Smooth muscle cell (in vitro differentiated cells): ENCODE measurements around the gene HEPN1. TPM values are rescaled to one million over a fixed set of nuclear protein-coding genes. Genes with fewer than 3 reads are reported as not detected.
A peak's percentile ranks its signal among the peaks of the same experiment; 100 is the strongest.

Source experiments
- DNase-seq: peaks from one replicate; lab custom pipeline; 2025; ENCODE audit not compliant: unreplicated experiment; lab: John Stamatoyannopoulos, UW
- H2AFZ ChIP-seq: fragments of 200-600 bp; sonication (generic); 2 replicates; pipeline ENCODE4 v1.6.0; 2016; ENCODE audit warnings: antibody characterized with exemption, low read depth, mild to moderate bottlenecking
- H3F3A ChIP-seq: fragments of 200-600 bp; sonication (generic); 2 replicates; pipeline ENCODE4 v1.6.0; 2017; ENCODE audit warnings: antibody characterized with exemption, low read depth
- H3K27ac ChIP-seq: fragments of 200-600 bp; sonication (generic); 2 replicates; pipeline ENCODE4 v1.5.1; 2016; ENCODE audit warnings: low read depth, mild to moderate bottlenecking
- H3K27me3 ChIP-seq: fragments of 200-600 bp; sonication (generic); 2 replicates; pipeline ENCODE4 v1.6.1; 2016; ENCODE audit warnings: low read depth, mild to moderate bottlenecking
- H3K36me3 ChIP-seq: fragments of 200-600 bp; sonication (generic); 2 replicates; pipeline ENCODE4 v1.5.1; 2016; ENCODE audit warnings: low read depth
- H3K4me1 ChIP-seq: fragments of 200-600 bp; sonication (generic); 2 replicates; pipeline ENCODE4 v1.5.1; 2016; ENCODE audit warnings: low read depth
- H3K4me2 ChIP-seq: fragments of 200-600 bp; sonication (generic); 2 replicates; pipeline ENCODE4 v1.6.0; 2016; ENCODE audit warnings: mild to moderate bottlenecking
- H3K4me3 ChIP-seq: fragments of 200-600 bp; sonication (generic); 2 replicates; pipeline ENCODE4 v1.5.1; 2016; ENCODE audit warnings: mild to moderate bottlenecking
- H3K79me2 ChIP-seq: fragments of 200-600 bp; sonication (generic); 2 replicates; pipeline ENCODE4 v1.6.0; 2016; ENCODE audit warnings: low read depth, mild to moderate bottlenecking
- H3K9ac ChIP-seq: fragments of 200-600 bp; sonication (generic); 2 replicates; pipeline ENCODE4 v1.6.0; 2016; ENCODE audit warnings: low read depth
- H3K9me3 ChIP-seq: fragments of 200-600 bp; sonication (generic); replicated peaks from 2 replicates; pipeline ENCODE4 v1.5.1; 2016; ENCODE audit warnings: low read depth
- H4K20me1 ChIP-seq: fragments of 200-600 bp; sonication (generic); 2 replicates; pipeline ENCODE4 v1.6.0; 2016; ENCODE audit warnings: low read depth
- CTCF ChIP-seq: fragments of 200-600 bp; sonication (generic); IDR thresholded peaks from 2 replicates; pipeline ENCODE4 v1.5.1; 2017; ENCODE audit warnings: borderline replicate concordance, mild to moderate bottlenecking, antibody characterized with exemption; ENCODE audit not compliant: insufficient read depth, poor library complexity, severe bottlenecking
- WGBS: methylation state at CpG from one replicate; pipeline ENCODE4 v1.1.7; 2016; ENCODE audit warnings: low lambda C conversion rate; 5-methylcytosine and 5-hydroxymethylcytosine counted together
- polyA plus RNA-seq: library from polyadenylated mRNA; unstranded; fragments of >200 nt; fragmentation: Nextera tagmentation; extraction: Ambion mirVana; gene quantifications from 2 replicates; pipeline ENCODE4 v1.2.1, GENCODE V29; 2016
- total RNA-seq: library from RNA; depleted of rRNA; stranded (reverse); fragments of >200 nt; gene quantifications from 2 replicates; pipeline ENCODE4 v1.2.3, GENCODE V29; 2014

HEPN1 gene
- total and polyA plus RNA-seq, 2 experiments from 2014 or later = not detected

- Histone ChIP-seq H3K4me1 (no peaks in the 10 kb centered on the region), H4K20me1 (no peaks in the 10 kb centered on the region), H3K9me3 (no peaks in the 10 kb centered on the region), H3F3A (peaks cover 4% of the 10 kb centered on the region), H2AFZ (no peak overlapping the region), H3K9ac (no peak overlapping the region), H3K27ac (no peak overlapping the region), H3K4me3 (no peak overlapping the region), H3K36me3 (no peaks in the 10 kb centered on the region), H3K4me2 (no peak overlapping the region), H3K27me3 (no peaks in the 10 kb centered on the region), H3K79me2 (no peaks in the 10 kb centered on the region)
- TF ChIP-seq CTCF = no peak
- 85% methylated on average over 15 of the region's 16 CpGs for WGBS
- no peak for DNase-seq
Observed at GRCh38 chr11:124896071-124896750, 22.8 kb upstream of the HEPN1 start.

GRCh38 chr11:124896821-124897391, 22.1 kb upstream of the HEPN1 start:
- WGBS = 94% methylated on average over 9 of the region's 9 CpGs
- H3K79me2 ChIP-seq = no peaks in the 10 kb centered on the region
- no peaks in the 10 kb centered on the region for H3K4me1 ChIP-seq
- H3K4me2 ChIP-seq = no peak overlapping the region
- no peaks in the 10 kb centered on the region for H3K36me3 ChIP-seq
- no peak overlapping the region for H3K27ac ChIP-seq
- no peak overlapping the region for H3K9ac ChIP-seq
- H3K4me3 ChIP-seq = no peak overlapping the region
- H3K9me3 ChIP-seq = no peaks in the 10 kb centered on the region
- H2AFZ ChIP-seq = no peak overlapping the region
- TF ChIP-seq CTCF = no peak
- no peaks in the 10 kb centered on the region for H3K27me3 ChIP-seq
- DNase-seq = no peak
- H3F3A ChIP-seq = peaks cover 4% of the 10 kb centered on the region
- no peaks in the 10 kb centered on the region for H4K20me1 ChIP-seq

- Histone ChIP-seq H3K9ac (no peak within 1 kb of the TSS), H3K4me2 (no peak within 1 kb of the TSS), H3K27me3 (no peaks in the 10 kb centered on the region), H3K27ac (peak within 1 kb of the TSS; percentile 67), H3K9me3 (no peaks in the 10 kb centered on the region), H3K36me3 (no peaks in the 10 kb centered on the region), H2AFZ (peak within 1 kb of the TSS; percentile 31), H3F3A (peaks cover 4% of the 10 kb centered on the region), H3K4me3 (no peak within 1 kb of the TSS), H4K20me1 (no peaks in the 10 kb centered on the region), H3K4me1 (no peaks in the 10 kb centered on the region), H3K79me2 (no peaks in the 10 kb centered on the region)
- no peak for TF ChIP-seq CTCF
- DNase-seq = no peak
- WGBS = 86% methylated on average over 12 of the region's 12 CpGs
Observed at GRCh38 chr11:124897674-124898262, 21.3 kb upstream of the HEPN1 start, which contains the start of gene ROBO4. Gene ROBO4 (minus strand): TSS chr11:124897865. CDS start chr11:124897795, 70 bp downstream.
